Duodenal mucosa (tissue), 2 donors: Measurements from ENCODE around the gene ALK.

Experiments
- H3K27ac ChIP-seq: one replicate; pipeline ENCODE4 v1.7.0; 2013; ENCODE audit warnings: low read depth, low read length
- H3K27me3 ChIP-seq, 2 donors: one replicate each; pipeline ENCODE4 v1.7.0; 2013; ENCODE audit warnings: low read length in 2 of 2, control low read depth in 1 of 2; ENCODE audit not compliant: insufficient read depth in 2 of 2, control insufficient read depth in 1 of 2
- H3K36me3 ChIP-seq, 2 donors: one replicate each; pipeline ENCODE4 v1.7.0; 2013; ENCODE audit warnings: low read length in 2 of 2, control low read depth in 1 of 2; ENCODE audit not compliant: insufficient read depth in 2 of 2, control insufficient read depth in 1 of 2
- H3K4me1 ChIP-seq, 2 donors: one replicate each; pipeline ENCODE4 v1.7.0; 2013; ENCODE audit warnings: low read length in 2 of 2, control low read depth in 1 of 2; ENCODE audit not compliant: insufficient read depth in 2 of 2, control insufficient read depth in 1 of 2
- H3K4me3 ChIP-seq, 2 donors: one replicate each; pipeline ENCODE4 v1.7.0; 2013; ENCODE audit warnings: low read length in 2 of 2, low read depth in 1 of 2
- H3K9ac ChIP-seq, 2 donors: one replicate each; pipeline ENCODE4 v1.7.0; 2013; ENCODE audit warnings: low read length in 2 of 2, low read depth in 1 of 2
- H3K9me3 ChIP-seq, 2 donors: one replicate each; pipeline ENCODE4 v1.7.0; 2013; ENCODE audit warnings: low read length in 2 of 2, control low read depth in 1 of 2; ENCODE audit not compliant: control insufficient read depth in 1 of 2

The ALK gene

GRCh38 chr2:29879456-29879855, 41.9 kb downstream of the ALK start:
- Histone ChIP-seq H3K9ac (no peak overlapping the region), H3K36me3 (no peaks in the 10 kb centered on the region), H3K27ac (no peak overlapping the region), H3K9me3 (no peaks in the 10 kb centered on the region), H3K4me1 (no peaks in the 10 kb centered on the region), H3K4me3 (no peak overlapping the region), H3K27me3 (peaks cover 0 to 3% of the 10 kb centered on the region in 2 donors)

GRCh38 chr2:29878898-29879297, 42.5 kb downstream of the ALK start:
- Histone ChIP-seq H3K4me3 (no peak overlapping the region), H3K27ac (no peak overlapping the region), H3K4me1 (no peaks in the 10 kb centered on the region), H3K9ac (no peak overlapping the region), H3K27me3 (peaks cover 0 to 3% of the 10 kb centered on the region in 2 donors), H3K9me3 (no peaks in the 10 kb centered on the region), H3K36me3 (no peaks in the 10 kb centered on the region)

- H3K36me3 ChIP-seq, result no peaks in the 10 kb centered on the region
- H3K4me3 ChIP-seq, result no peak overlapping the region
- H3K9ac ChIP-seq, result no peak overlapping the region
- no peak overlapping the region for H3K27ac ChIP-seq
- H3K27me3 ChIP-seq, result no peaks in the 10 kb centered on the region
- H3K4me1 ChIP-seq, result no peaks in the 10 kb centered on the region
- H3K9me3 ChIP-seq, result no peaks in the 10 kb centered on the region
Measured at GRCh38 chr2:29876374-29876773, 45.0 kb downstream of the ALK start.

GRCh38 chr2:29874745-29875144, 46.6 kb downstream of the ALK start:
- H3K9ac ChIP-seq, result no peak overlapping the region
- H3K27me3 ChIP-seq, result no peaks in the 10 kb centered on the region
- H3K27ac ChIP-seq, result no peak overlapping the region
- H3K36me3 ChIP-seq, result no peaks in the 10 kb centered on the region
- no peaks in the 10 kb centered on the region for H3K9me3 ChIP-seq
- no peak overlapping the region for H3K4me3 ChIP-seq
- H3K4me1 ChIP-seq, result no peaks in the 10 kb centered on the region

- no peaks in the 10 kb centered on the region for H3K4me1 ChIP-seq
- H3K27ac ChIP-seq, result no peak overlapping the region
- no peaks in the 10 kb centered on the region for H3K9me3 ChIP-seq
- H3K36me3 ChIP-seq, result no peaks in the 10 kb centered on the region
- H3K4me3 ChIP-seq, result no peak overlapping the region
- H3K27me3 ChIP-seq, result no peaks in the 10 kb centered on the region
- H3K9ac ChIP-seq, result no peak overlapping the region
Measured at GRCh38 chr2:29872870-29873269, 48.5 kb downstream of the ALK start.

- no peaks in the 10 kb centered on the region for H3K36me3 ChIP-seq
- no peaks in the 10 kb centered on the region for H3K4me1 ChIP-seq
- H3K4me3 ChIP-seq, result no peak overlapping the region
- H3K27ac ChIP-seq, result no peak overlapping the region
- no peaks in the 10 kb centered on the region for H3K9me3 ChIP-seq
- H3K9ac ChIP-seq, result no peak overlapping the region
- H3K27me3 ChIP-seq, result peaks cover 0 to 3% of the 10 kb centered on the region in 2 donors
Measured at GRCh38 chr2:29871541-29871940, 49.8 kb downstream of the ALK start.

- H3K9me3 ChIP-seq, result no peaks in the 10 kb centered on the region
- no peaks in the 10 kb centered on the region for H3K36me3 ChIP-seq
- H3K9ac ChIP-seq, result no peak overlapping the region
- H3K4me1 ChIP-seq, result no peaks in the 10 kb centered on the region
- H3K4me3 ChIP-seq, result no peak overlapping the region
- no peak overlapping the region for H3K27ac ChIP-seq
- H3K27me3 ChIP-seq, result peaks cover 0 to 3% of the 10 kb centered on the region in 2 donors
Measured at GRCh38 chr2:29865512-29865911, 55.9 kb downstream of the ALK start.

GRCh38 chr2:29864988-29865387, 56.4 kb downstream of the ALK start:
- no peaks in the 10 kb centered on the region for H3K9me3 ChIP-seq
- H3K9ac ChIP-seq, result no peak overlapping the region
- no peak overlapping the region for H3K4me3 ChIP-seq
- peaks cover 0 to 3% of the 10 kb centered on the region in 2 donors for H3K27me3 ChIP-seq
- no peaks in the 10 kb centered on the region for H3K4me1 ChIP-seq
- no peak overlapping the region for H3K27ac ChIP-seq
- H3K36me3 ChIP-seq, result no peaks in the 10 kb centered on the region

GRCh38 chr2:29855924-29856639, 65.3 kb downstream of the ALK start:
- H3K27me3 ChIP-seq, result no peaks in the 10 kb centered on the region
- no peaks in the 10 kb centered on the region for H3K4me1 ChIP-seq
- no peaks in the 10 kb centered on the region for H3K36me3 ChIP-seq
- no peaks in the 10 kb centered on the region for H3K9me3 ChIP-seq
- H3K27ac ChIP-seq, result no peak overlapping the region
- H3K9ac ChIP-seq, result no peak overlapping the region
- H3K4me3 ChIP-seq, result no peak overlapping the region

GRCh38 chr2:29850794-29851193, 70.6 kb downstream of the ALK start:
- Histone ChIP-seq H3K36me3 (no peaks in the 10 kb centered on the region), H3K4me1 (no peaks in the 10 kb centered on the region), H3K9ac (no peak overlapping the region), H3K27me3 (no peaks in the 10 kb centered on the region), H3K9me3 (no peaks in the 10 kb centered on the region), H3K4me3 (no peak overlapping the region), H3K27ac (no peak overlapping the region)
